Right atrium auricular region (tissue), 2 donors: ENCODE data around the gene SERPINB12. TPM values are rescaled to one million over a fixed set of nuclear protein-coding genes. Genes with fewer than 3 reads are reported as not detected.

Experiments
- DNase-seq: peaks from one replicate; pipeline ENCODE4 v3.0.0-alpha.2; 2019; ENCODE audit warnings: low spot score
- H3K27ac ChIP-seq, 2 donors: fragments of 200-600 bp; sonication (generic); 1 replicate in 1 of 2; 2 replicates in 1 of 2; pipeline ENCODE4 v1.5.1; 2016 to 2019
- H3K27me3 ChIP-seq, 2 donors: fragments of 200-600 bp; sonication (generic); one replicate each; pipeline versions ENCODE4 v1.5.1 to v1.6.0; 2017 to 2019
- H3K36me3 ChIP-seq: fragments of 200-600 bp; sonication (generic); one replicate; pipeline ENCODE4 v1.5.1; 2016
- H3K4me1 ChIP-seq, 2 donors: fragments of 200-600 bp; sonication (generic); one replicate each; pipeline versions ENCODE4 v1.5.1 to v1.6.0; 2017 to 2019
- H3K4me3 ChIP-seq, 2 donors: fragments of 200-600 bp; sonication (generic); 1 replicate in 1 of 2; 2 replicates in 1 of 2; pipeline ENCODE4 v1.5.1; 2017 to 2019; ENCODE audit warnings: mild to moderate bottlenecking in 1 of 2, moderate library complexity in 1 of 2
- H3K9me3 ChIP-seq, 2 donors: fragments of 200-600 bp; sonication (generic); one replicate each; pipeline ENCODE4 v1.5.1; 2019
- CTCF ChIP-seq, 2 donors: fragments of 200-600 bp; sonication (generic); IDR thresholded peaks; one replicate each; pipeline ENCODE4 v1.5.1; 2019; ENCODE audit warnings: antibody characterized with exemption in 2 of 2
- total RNA-seq, 2 donors: library from RNA; depleted of rRNA; stranded (reverse); fragments of >200 nt; gene quantifications; one replicate each; pipeline ENCODE4 v1.1.0, GENCODE V29; 2016

Gene SERPINB12
- total RNA-seq, 2 donors from 2014 or later: not detected

DNA sequence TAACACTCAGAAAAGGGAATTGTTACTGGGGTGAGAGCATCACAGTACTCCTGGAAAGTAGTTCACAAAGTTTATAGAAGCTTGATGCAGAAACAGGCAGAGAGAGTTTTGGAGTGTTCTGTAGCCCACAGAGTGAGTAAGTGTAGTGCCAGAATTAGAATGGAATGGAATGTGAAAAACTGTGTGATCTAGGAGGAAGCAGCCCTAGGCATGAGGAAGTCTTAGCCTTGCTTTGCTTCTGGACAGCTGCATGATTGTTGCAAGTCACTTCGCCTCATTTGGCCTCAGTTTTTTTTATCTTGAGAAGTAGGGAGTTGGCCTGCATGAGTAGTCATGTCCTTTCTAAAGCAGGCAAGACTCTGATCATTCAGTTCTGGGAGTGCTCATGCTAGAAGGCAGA, 10.9 kb downstream of the SERPINB12 start:
- H3K27me3 ChIP-seq: no peaks in the 10 kb centered on the region
- no peak overlapping the region for H3K4me3 ChIP-seq
- no peaks in the 10 kb centered on the region for H3K36me3 ChIP-seq
- no peak for DNase-seq
- H3K27ac ChIP-seq: no peak overlapping the region
- no peak for TF ChIP-seq CTCF (IDR thresholded peaks at IDR 0.05)
- peaks cover 0 to 7% of the 10 kb centered on the region in 2 donors for H3K4me1 ChIP-seq
- H3K9me3 ChIP-seq: no peaks in the 10 kb centered on the region

- no peak for DNase-seq
- no peaks in the 10 kb centered on the region for H3K4me1 ChIP-seq
- no peak overlapping the region for H3K27ac ChIP-seq
- no peaks in the 10 kb centered on the region for H3K9me3 ChIP-seq
- no peaks in the 10 kb centered on the region for H3K27me3 ChIP-seq
- H3K4me3 ChIP-seq: no peak overlapping the region
- no peaks in the 10 kb centered on the region for H3K36me3 ChIP-seq
- TF ChIP-seq CTCF (IDR thresholded peaks at IDR 0.05): no peak
These were observed 17.7 kb downstream of the SERPINB12 start for GRCh38 chr18:63559567-63560491.

DNA sequence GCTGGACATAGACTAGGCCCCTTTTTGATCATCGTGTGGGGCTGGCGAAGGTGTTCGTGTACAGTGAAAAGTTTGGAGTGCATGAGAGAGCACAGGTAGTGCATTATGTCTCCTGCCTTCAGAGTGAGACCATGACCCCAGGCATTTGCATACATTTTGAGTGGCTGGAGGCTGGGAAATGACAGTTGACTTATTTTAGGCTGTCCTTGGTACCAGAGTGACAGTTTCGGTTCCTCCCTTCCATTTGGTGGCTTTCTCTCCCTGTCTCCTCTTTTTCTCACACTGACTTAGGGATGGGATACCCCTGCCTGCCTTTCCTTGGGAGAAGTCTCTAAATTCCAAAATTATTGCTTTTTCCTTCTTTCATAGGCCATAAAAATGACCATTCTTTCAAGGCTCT, 20.1 kb downstream of the SERPINB12 start:
- Histone ChIP-seq H3K27ac (no peak overlapping the region), H3K4me3 (no peak overlapping the region), H3K4me1 (no peaks in the 10 kb centered on the region), H3K9me3 (no peaks in the 10 kb centered on the region), H3K27me3 (no peaks in the 10 kb centered on the region), H3K36me3 (no peaks in the 10 kb centered on the region)
- no peak for DNase-seq
- no peak for TF ChIP-seq CTCF (IDR thresholded peaks at IDR 0.05)

GRCh38 chr18:63564021-63564420, 21.9 kb downstream of the SERPINB12 start:
- Histone ChIP-seq H3K9me3 (no peaks in the 10 kb centered on the region), H3K27me3 (no peaks in the 10 kb centered on the region), H3K4me1 (no peaks in the 10 kb centered on the region), H3K36me3 (no peaks in the 10 kb centered on the region), H3K4me3 (no peak overlapping the region), H3K27ac (no peak overlapping the region)
- no peak for TF ChIP-seq CTCF (IDR thresholded peaks at IDR 0.05)
- DNase-seq: no peak

GRCh38 chr18:63564561-63564960, 22.4 kb downstream of the SERPINB12 start:
- Histone ChIP-seq H3K36me3 (no peaks in the 10 kb centered on the region), H3K4me1 (no peaks in the 10 kb centered on the region), H3K9me3 (no peaks in the 10 kb centered on the region), H3K27me3 (no peaks in the 10 kb centered on the region), H3K27ac (no peak overlapping the region), H3K4me3 (no peak overlapping the region)
- no peak for DNase-seq
- TF ChIP-seq CTCF (IDR thresholded peaks at IDR 0.05): no peak
